HepG2 (cell line): ENCODE results near the gene AKAP6. TPM values are rescaled to one million over a fixed set of nuclear protein-coding genes. Genes with fewer than 3 reads are reported as not detected.

Source experiments
- ATAC-seq: fragments of 200-7000 bp; cut with Tn5 transposase; 3 replicates; pipeline ENCODE4 v1.9.1; 2020; ENCODE audit warnings: mild to moderate bottlenecking, moderate library complexity
- BruUV-seq: library from RNA; stranded (reverse); fragments of 400-500 nt; replicated peaks from 2 replicates; lab custom pipeline; 2021; lab: Mats Ljungman, UMichigan
- CTCF ChIA-PET: fragments of 300-600 bp; formaldehyde crosslinking; extraction: SDS; loops from one replicate; lab custom pipeline; 2021; ENCODE audit warnings: low total read pairs, inconsistent platforms, low intra/inter-chr PET ratio; lab: Yijun Ruan, JAX
- POLR2A ChIA-PET: fragments of 350-600 bp; sonication (Branson Sonifier 250); formaldehyde crosslinking; loops from one replicate; lab custom pipeline; 2020; ENCODE audit warnings: antibody characterized with exemption, inconsistent platforms; lab: Yijun Ruan, JAX
- DNase-seq: peaks from one replicate; pipeline ENCODE4 v3.0.0-alpha.2; 2015; ENCODE audit warnings: low spot score
- FAIRE-seq: peaks from 3 replicates; lab custom pipeline; 2011; peaks lifted over from hg19 to GRCh38; lab: Jason Lieb, UNC
- H2AFZ ChIP-seq: one replicate; pipeline ENCODE4 v1.6.1; 2011; ENCODE audit warnings: low read length, inconsistent platforms
- H3K27ac ChIP-seq: fragments of 300-600 bp; 3 replicates; pipeline ENCODE4 v1.8.0; 2011; ENCODE audit warnings: mixed run types, mild to moderate bottlenecking, mixed read lengths, low read length, inconsistent platforms; ENCODE audit not compliant: insufficient read depth; ENCODE audit errors: extremely low read length
- H3K27me3 ChIP-seq, 2 experiments: fragments of 200-600 bp in 1 of 2; 2 replicates in 1 of 2; 3 replicates in 1 of 2; pipeline versions ENCODE4 v1.6.0 to v1.8.0; 2011; ENCODE audit warnings: low read length in 2 of 2, mild to moderate bottlenecking in 2 of 2, moderate library complexity in 2 of 2, inconsistent platforms in 1 of 2; ENCODE audit not compliant: insufficient read depth in 2 of 2, control insufficient read depth in 1 of 2
- H3K36me3 ChIP-seq, 2 experiments: fragments of 200-600 bp in 1 of 2; replicated peaks in 1 of 2; 2 replicates in 1 of 2; 3 replicates in 1 of 2; pipeline versions ENCODE4 v1.5.1 to v1.8.0; 2011; ENCODE audit warnings: low read length in 2 of 2, inconsistent platforms in 1 of 2; ENCODE audit not compliant: insufficient read depth in 2 of 2, control insufficient read depth in 1 of 2
- H3K4me1 ChIP-seq: 2 replicates; pipeline ENCODE4 v1.5.1; 2012; ENCODE audit warnings: low read length, inconsistent platforms; ENCODE audit not compliant: insufficient read depth
- H3K4me2 ChIP-seq: 2 replicates; pipeline ENCODE4 v1.6.0; 2011; ENCODE audit warnings: low read depth, low read length, inconsistent platforms
- H3K4me3 ChIP-seq, 3 experiments: fragments of 200-600 bp in 1 of 3; sonication (generic), shearing (Covaris generic) in 1 of 3; replicated peaks in 1 of 3; 2 replicates each; pipeline ENCODE4 v1.5.1; 2011 to 2016; ENCODE audit warnings: low read length in 3 of 3, inconsistent platforms in 2 of 3, low read depth in 2 of 3, mild to moderate bottlenecking in 2 of 3, control low read depth in 1 of 3, mixed read lengths in 1 of 3; ENCODE audit not compliant: insufficient read depth in 1 of 3
- H3K79me2 ChIP-seq: one replicate; pipeline ENCODE4 v1.6.1; 2011; ENCODE audit warnings: low read length, inconsistent platforms; ENCODE audit not compliant: insufficient read depth
- H3K9ac ChIP-seq: 2 replicates; pipeline ENCODE4 v1.6.0; 2011; ENCODE audit warnings: mild to moderate bottlenecking, low read depth, low read length, inconsistent platforms; ENCODE audit not compliant: insufficient read depth
- H3K9me3 ChIP-seq: 2 replicates; pipeline ENCODE4 v1.5.1; 2012; ENCODE audit warnings: mild to moderate bottlenecking, low read length
- H4K20me1 ChIP-seq: 2 replicates; pipeline ENCODE4 v1.6.0; 2011; ENCODE audit warnings: inconsistent platforms, mild to moderate bottlenecking, low read length, moderate library complexity; ENCODE audit not compliant: insufficient read depth
- ARNTL ChIP-seq: sonication (generic); formaldehyde crosslinking; IDR thresholded peaks from 2 replicates; pipeline ENCODE4 v1.4.0; 2020; ENCODE audit warnings: mild to moderate bottlenecking, missing genetic modification reagents
- BORCS8-MEF2B ChIP-seq: sonication (generic); formaldehyde crosslinking; IDR thresholded peaks from 2 replicates; pipeline ENCODE4 v1.8.0; 2022; ENCODE audit warnings: mild to moderate bottlenecking, missing genetic modification reagents
- CHD4 ChIP-seq: fragments of 200-600 bp; sonication (generic); IDR thresholded peaks from 2 replicates; pipeline ENCODE4 v1.7.0; 2017; ENCODE audit warnings: mild to moderate bottlenecking, low read length, borderline replicate concordance
- DBP ChIP-seq: sonication (generic); formaldehyde crosslinking; IDR thresholded peaks from 2 replicates; pipeline ENCODE4 v1.4.0; 2020; ENCODE audit warnings: missing genetic modification reagents; ENCODE audit errors: not compliant biosample characterization
- HNF4A ChIP-seq: sonication (generic); formaldehyde crosslinking; IDR thresholded peaks from 2 replicates; pipeline ENCODE4 v1.4.0; 2020; ENCODE audit warnings: missing genetic modification reagents
- MAFF ChIP-seq: IDR thresholded peaks from 2 replicates; pipeline ENCODE4 v1.6.1; 2011; ENCODE audit warnings: low read depth, low read length, improper control_type of control experiment
- MEF2D ChIP-seq: sonication (generic); formaldehyde crosslinking; IDR thresholded peaks from 2 replicates; pipeline ENCODE4 v1.5.1; 2020; ENCODE audit warnings: mild to moderate bottlenecking, missing genetic modification reagents
- SIN3B ChIP-seq: fragments of 150-350 bp; IDR thresholded peaks from 2 replicates; pipeline ENCODE4 v1.6.1; 2014; ENCODE audit warnings: low read length
- SRSF9 ChIP-seq: fragments of 200-400 bp; formaldehyde crosslinking; IDR thresholded peaks from 2 replicates; pipeline ENCODE4 v1.6.1; 2018; ENCODE audit warnings: borderline replicate concordance, mild to moderate bottlenecking, low read depth, low read length; ENCODE audit not compliant: insufficient read depth, poor library complexity, severe bottlenecking
- XBP1 ChIP-seq: sonication (generic); formaldehyde crosslinking; IDR thresholded peaks from 2 replicates; pipeline ENCODE4 v1.5.0; 2020; ENCODE audit warnings: missing genetic modification reagents
- ZNF329 ChIP-seq: sonication (generic); formaldehyde crosslinking; IDR thresholded peaks from 2 replicates; pipeline ENCODE4 v1.9.0; 2021; ENCODE audit warnings: low read depth, mild to moderate bottlenecking, missing genetic modification reagents
- ZNF512 ChIP-seq: sonication (generic); formaldehyde crosslinking; IDR thresholded peaks from 2 replicates; pipeline ENCODE4 v1.4.0; 2020; ENCODE audit warnings: mild to moderate bottlenecking, missing genetic modification reagents
- ZNF607 ChIP-seq: sonication (generic); formaldehyde crosslinking; IDR thresholded peaks from 2 replicates; pipeline ENCODE4 v1.5.1; 2020; ENCODE audit warnings: missing genetic modification reagents, mild to moderate bottlenecking, borderline replicate concordance
- ZSCAN9 ChIP-seq: IDR thresholded peaks from 2 replicates; pipeline ENCODE4 v1.6.1; 2016; ENCODE audit warnings: borderline replicate concordance
- WGBS: methylation state at CpG from one replicate; pipeline ENCODE4 v1.1.6; 2017; ENCODE audit warnings: low lambda C conversion rate; 5-methylcytosine and 5-hydroxymethylcytosine counted together
- in situ Hi-C: cut with HindIII; loops from 2 replicates; pipeline ENCODE4 v1.10.0; 2017; ENCODE audit warnings: low pct_unique_long_range_greater_than_20kb; ENCODE audit not compliant: extremely low pct_ligation_motif_present
- intact Hi-C: fragments of 100-400 bp; cut with micrococcal nuclease; formaldehyde crosslinking; loops from one replicate; pipeline ENCODE4 v1.10.0; 2022; ENCODE audit not compliant: unreplicated experiment
- polyA plus RNA-seq, 8 experiments: library from polyadenylated mRNA; depleted of rRNA in 3 of 8; stranded (reverse) in 7 of 8; unstranded in 1 of 8; fragments of >200 nt; fragmentation: Illumina TruSeq in 4 of 8; extraction: Trizol in 4 of 8; gene quantifications; 2 replicates each; pipeline versions ENCODE4 v1.2.1 to v1.2.3, GENCODE V29; 2011 to 2016; ENCODE audit warnings: low read depth in 4 of 8, missing spikeins in 1 of 8, mixed read lengths in 1 of 8; ENCODE audit not compliant: insufficient read depth in 1 of 8
- total RNA-seq, 5 experiments: library from RNA; depleted of rRNA; stranded (reverse); fragments of >200 nt; fragmentation: Illumina TruSeq; extraction: Trizol; gene quantifications; 2 replicates each; pipeline ENCODE4 v1.2.3, GENCODE V29; 2016; ENCODE audit warnings: low read depth in 1 of 5
- TF ChIP-seq, protein P1 (sequence below): sonication (generic); formaldehyde crosslinking; IDR thresholded peaks from 2 replicates; pipeline ENCODE4 v1.5.1; 2020; ENCODE audit warnings: mild to moderate bottlenecking, missing genetic modification reagents, moderate library complexity
- TF ChIP-seq, protein P2 (sequence below): sonication (generic); formaldehyde crosslinking; IDR thresholded peaks from 2 replicates; pipeline ENCODE4 v1.4.0; 2020; ENCODE audit warnings: mild to moderate bottlenecking, low read depth, missing genetic modification reagents

The AKAP6 gene
- total and polyA plus RNA-seq, 2 of the 13 experiments (the other 11 are each of a cell fraction or from before 2014, with no cell fraction given): 1.4 TPM

GRCh38 chr14:32478050-32478449 lies 149.0 kb downstream of the AKAP6 start:
- Histone ChIP-seq H3K27me3 (peaks cover 0 to 1% of the 10 kb centered on the region in 2 experiments; a peak in 1 of 5 replicates), H4K20me1 (no peaks in the 10 kb centered on the region), H3K4me3 (no peak overlapping the region), H3K36me3 (no peaks in the 10 kb centered on the region), H3K4me2 (no peak overlapping the region), H3K27ac (no peak overlapping the region), H3K9ac (no peak overlapping the region), H2AFZ (no peak overlapping the region), H3K9me3 (no peaks in the 10 kb centered on the region), H3K4me1 (peaks cover 9% of the 10 kb centered on the region), H3K79me2 (no peaks in the 10 kb centered on the region)
- in situ Hi-C loops (loop anchor here (10.0 kb wide), 1 partner anchor 963 kb away; no protein-coding TSS in a partner anchor), intact Hi-C loops (no loop called here)
- 36% methylated on average over 3 of the region's 3 CpGs for WGBS
- no peak for ATAC-seq
- ChIA-PET POLR2A (no interaction called here), CTCF (no interaction called here)
- no TSS peak for BruUV-seq
- no peak for DNase-seq
- no peak for FAIRE-seq
- no peak for TF ChIP-seq ZSCAN9 (CRISPR knock-in tag)
- TF ChIP-seq ZNF512: no peak
- no peak for TF ChIP-seq HNF4A (CRISPR knock-in tag)
- no peak for TF ChIP-seq MEF2D (CRISPR knock-in tag)
- no peak for TF ChIP-seq MAFF
- TF ChIP-seq ZNF329 (CRISPR knock-in tag): no peak
- TF ChIP-seq BORCS8-MEF2B (CRISPR knock-in tag): no peak
- TF ChIP-seq, protein P1, sequence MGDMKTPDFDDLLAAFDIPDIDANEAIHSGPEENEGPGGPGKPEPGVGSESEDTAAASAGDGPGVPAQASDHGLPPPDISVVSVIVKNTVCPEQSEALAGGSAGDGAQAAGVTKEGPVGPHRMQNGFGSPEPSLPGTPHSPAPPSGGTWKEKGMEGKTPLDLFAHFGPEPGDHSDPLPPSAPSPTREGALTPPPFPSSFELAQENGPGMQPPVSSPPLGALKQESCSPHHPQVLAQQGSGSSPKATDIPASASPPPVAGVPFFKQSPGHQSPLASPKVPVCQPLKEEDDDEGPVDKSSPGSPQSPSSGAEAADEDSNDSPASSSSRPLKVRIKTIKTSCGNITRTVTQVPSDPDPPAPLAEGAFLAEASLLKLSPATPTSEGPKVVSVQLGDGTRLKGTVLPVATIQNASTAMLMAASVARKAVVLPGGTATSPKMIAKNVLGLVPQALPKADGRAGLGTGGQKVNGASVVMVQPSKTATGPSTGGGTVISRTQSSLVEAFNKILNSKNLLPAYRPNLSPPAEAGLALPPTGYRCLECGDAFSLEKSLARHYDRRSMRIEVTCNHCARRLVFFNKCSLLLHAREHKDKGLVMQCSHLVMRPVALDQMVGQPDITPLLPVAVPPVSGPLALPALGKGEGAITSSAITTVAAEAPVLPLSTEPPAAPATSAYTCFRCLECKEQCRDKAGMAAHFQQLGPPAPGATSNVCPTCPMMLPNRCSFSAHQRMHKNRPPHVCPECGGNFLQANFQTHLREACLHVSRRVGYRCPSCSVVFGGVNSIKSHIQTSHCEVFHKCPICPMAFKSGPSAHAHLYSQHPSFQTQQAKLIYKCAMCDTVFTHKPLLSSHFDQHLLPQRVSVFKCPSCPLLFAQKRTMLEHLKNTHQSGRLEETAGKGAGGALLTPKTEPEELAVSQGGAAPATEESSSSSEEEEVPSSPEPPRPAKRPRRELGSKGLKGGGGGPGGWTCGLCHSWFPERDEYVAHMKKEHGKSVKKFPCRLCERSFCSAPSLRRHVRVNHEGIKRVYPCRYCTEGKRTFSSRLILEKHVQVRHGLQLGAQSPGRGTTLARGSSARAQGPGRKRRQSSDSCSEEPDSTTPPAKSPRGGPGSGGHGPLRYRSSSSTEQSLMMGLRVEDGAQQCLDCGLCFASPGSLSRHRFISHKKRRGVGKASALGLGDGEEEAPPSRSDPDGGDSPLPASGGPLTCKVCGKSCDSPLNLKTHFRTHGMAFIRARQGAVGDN (CRISPR knock-in tag): no peak
- TF ChIP-seq CHD4: no peak
- TF ChIP-seq SIN3B: no peak
- no peak for TF ChIP-seq SRSF9
- TF ChIP-seq ARNTL (CRISPR knock-in tag): no peak
- no peak for TF ChIP-seq DBP (CRISPR knock-in tag)
- TF ChIP-seq ZNF607 (CRISPR knock-in tag): no peak
- TF ChIP-seq, protein P2, sequence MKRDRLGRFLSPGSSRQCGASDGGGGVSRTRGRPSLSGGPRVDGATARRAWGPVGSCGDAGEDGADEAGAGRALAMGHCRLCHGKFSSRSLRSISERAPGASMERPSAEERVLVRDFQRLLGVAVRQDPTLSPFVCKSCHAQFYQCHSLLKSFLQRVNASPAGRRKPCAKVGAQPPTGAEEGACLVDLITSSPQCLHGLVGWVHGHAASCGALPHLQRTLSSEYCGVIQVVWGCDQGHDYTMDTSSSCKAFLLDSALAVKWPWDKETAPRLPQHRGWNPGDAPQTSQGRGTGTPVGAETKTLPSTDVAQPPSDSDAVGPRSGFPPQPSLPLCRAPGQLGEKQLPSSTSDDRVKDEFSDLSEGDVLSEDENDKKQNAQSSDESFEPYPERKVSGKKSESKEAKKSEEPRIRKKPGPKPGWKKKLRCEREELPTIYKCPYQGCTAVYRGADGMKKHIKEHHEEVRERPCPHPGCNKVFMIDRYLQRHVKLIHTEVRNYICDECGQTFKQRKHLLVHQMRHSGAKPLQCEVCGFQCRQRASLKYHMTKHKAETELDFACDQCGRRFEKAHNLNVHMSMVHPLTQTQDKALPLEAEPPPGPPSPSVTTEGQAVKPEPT: no peak
- TF ChIP-seq XBP1 (CRISPR knock-in tag): no peak
